HG03064 (cell line): ENCODE data around the gene POTEB3.
"Not testable (repeated sequence)": the region's sequence is repeated elsewhere in the genome, so short reads cannot be mapped to it uniquely, and the experiment has no call there.

Source experiments
- ATAC-seq: cut with Tn5 transposase; IDR thresholded peaks from one replicate; pipeline ENCODE4 v1.9.1; 2021; ENCODE audit warnings: low read depth; ENCODE audit not compliant: unreplicated experiment

POTEB3 gene

DNA sequence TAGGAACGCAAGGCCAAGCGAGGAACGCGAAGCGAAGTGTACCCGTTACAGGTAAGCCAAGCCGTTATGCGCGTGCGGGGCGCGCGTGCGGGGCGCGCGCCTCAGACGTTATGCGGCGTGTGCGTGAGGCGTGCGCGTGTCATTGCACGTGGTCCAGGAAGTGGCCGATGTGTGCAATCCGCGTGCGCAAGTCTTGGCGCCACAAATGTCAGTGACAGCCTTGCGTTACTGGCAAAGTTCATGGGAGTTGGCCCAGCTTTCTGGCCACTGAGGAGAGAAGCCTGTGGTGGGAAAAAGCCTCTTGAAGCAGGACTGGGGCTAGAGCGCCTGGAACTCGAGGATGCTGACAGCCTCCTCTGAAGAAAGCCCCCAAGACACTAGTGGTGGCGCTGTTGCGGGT is at the start of gene POTEB3:
Gene POTEB3 (minus strand): TSS at position 101 of the 400 bp plus-strand sequence. CDS start 488 bp downstream, outside the sequence.
- ATAC-seq, result not testable (repeated sequence)

DNA sequence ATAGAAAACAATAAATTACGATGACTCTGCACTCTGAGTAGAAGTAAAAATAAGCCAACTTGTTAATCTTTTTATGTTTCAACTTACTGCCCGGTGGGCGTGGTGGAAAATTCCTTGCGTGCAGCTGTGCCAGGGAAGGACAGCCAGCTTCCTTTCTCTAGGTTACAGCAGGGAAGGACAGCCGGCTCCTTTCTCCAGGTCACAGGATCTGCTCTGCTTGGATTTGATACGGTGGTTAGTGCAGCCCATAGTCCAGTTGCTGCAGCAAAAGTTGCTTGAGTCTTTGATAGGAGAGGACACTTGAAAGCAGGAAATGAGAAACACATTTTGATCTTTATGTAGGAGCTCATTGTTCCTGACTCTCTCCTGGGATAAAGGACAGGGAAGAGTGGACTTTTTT is 13.4 kb upstream of the POTEB3 start:
- not testable (repeated sequence) for ATAC-seq

GRCh38 chr15:21451920-21452563 is 11.7 kb upstream of the POTEB3 start:
- not testable (repeated sequence) for ATAC-seq

- not testable (repeated sequence) for ATAC-seq
Observed at GRCh38 chr15:21451487-21451886, 11.2 kb upstream of the POTEB3 start.

DNA sequence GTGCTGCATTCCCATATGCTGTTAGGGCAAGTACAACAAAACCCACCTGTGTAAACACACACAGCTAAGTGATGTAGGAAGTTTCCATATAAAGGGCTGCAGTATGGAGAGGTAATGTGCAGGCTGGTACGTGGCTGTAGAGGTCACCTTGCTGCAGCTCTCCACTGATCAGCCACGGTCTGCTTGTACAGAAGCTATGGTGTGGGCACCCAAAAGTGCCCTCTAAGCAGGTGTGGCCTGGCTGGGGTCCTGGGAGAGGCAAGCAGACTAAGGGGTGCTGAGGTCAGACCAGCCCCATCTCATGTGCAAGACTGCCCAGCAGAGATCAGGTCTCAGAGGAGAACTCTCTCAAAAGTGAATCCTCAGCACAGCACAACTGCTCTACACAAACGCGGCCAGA is 32.9 kb downstream of the POTEB3 start:
- ATAC-seq, result not testable (repeated sequence)

GRCh38 chr15:21401531-21401930 is 38.8 kb downstream of the POTEB3 start:
- not testable (repeated sequence) for ATAC-seq

- not testable (repeated sequence) for ATAC-seq
Observed at GRCh38 chr15:21399111-21399510, 41.2 kb downstream of the POTEB3 start.

- not testable (repeated sequence) for ATAC-seq
Observed at GRCh38 chr15:21398511-21398910, 41.8 kb downstream of the POTEB3 start.

DNA sequence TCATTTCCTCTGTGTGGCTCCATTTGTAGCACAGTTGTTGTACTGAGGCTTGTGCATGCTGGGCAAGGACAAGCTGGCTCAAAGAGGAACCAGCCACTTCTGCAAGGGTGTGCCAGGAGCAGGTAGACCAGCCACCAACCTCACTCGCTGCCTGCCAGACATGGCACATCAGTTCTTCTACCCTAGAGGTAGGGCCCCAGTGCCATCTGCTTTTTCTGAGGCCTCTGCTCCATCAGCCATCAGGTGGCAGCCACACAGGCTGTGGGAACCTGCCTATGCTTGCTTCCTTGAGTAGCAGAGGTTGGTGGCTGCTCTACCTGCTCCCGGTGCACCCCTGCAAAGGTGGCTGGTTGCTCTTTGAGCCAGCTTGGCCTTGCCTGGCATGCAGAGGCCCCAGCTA is 42.6 kb downstream of the POTEB3 start:
- not testable (repeated sequence) for ATAC-seq

- not testable (repeated sequence) for ATAC-seq
Observed at GRCh38 chr15:21397186-21397585, 43.1 kb downstream of the POTEB3 start.

DNA sequence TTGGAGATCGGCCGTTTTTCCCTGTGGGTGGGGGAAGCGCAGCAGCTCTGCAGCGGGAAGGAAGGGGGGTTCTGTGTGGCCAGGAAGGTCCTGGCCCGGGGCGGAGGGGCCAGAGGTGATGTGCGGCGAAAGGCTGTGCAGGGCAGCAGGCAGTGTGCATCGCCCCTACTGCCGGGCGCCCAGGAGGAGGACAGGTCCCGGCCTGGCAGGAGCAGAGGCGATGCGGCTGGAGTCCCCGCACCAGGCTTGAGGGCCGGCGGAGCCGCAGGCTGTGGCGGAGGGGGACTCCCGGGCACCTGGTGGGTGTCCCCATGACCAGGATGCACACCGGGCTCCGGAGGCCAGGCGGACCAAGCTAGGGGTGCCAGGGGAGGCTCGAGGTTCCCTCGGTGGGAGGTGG is 54.3 kb downstream of the POTEB3 start:
- ATAC-seq, result not testable (repeated sequence)

GRCh38 chr15:21383866-21384485 is 56.3 kb downstream of the POTEB3 start:
- ATAC-seq, result not testable (repeated sequence)

DNA sequence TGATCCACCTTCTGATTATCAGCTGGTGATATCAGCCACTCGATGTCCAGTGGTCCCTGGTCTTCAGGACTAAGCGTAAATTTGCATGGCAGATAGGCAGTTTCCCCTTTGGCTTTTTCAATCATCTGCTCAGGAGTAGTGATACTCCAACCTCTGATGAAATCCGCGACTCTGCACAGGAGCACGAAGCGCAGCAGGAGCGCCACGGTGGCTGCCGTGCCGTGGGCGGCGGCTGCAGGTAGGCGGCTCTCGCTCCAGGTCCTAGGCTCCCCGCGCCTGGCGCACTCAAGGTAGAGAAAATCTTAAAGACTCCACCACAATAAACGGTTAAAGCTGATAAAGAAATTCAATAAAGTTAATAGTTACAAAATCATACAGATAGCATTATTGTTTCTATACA is 66.6 kb downstream of the POTEB3 start:
- ATAC-seq, result not testable (repeated sequence)

DNA sequence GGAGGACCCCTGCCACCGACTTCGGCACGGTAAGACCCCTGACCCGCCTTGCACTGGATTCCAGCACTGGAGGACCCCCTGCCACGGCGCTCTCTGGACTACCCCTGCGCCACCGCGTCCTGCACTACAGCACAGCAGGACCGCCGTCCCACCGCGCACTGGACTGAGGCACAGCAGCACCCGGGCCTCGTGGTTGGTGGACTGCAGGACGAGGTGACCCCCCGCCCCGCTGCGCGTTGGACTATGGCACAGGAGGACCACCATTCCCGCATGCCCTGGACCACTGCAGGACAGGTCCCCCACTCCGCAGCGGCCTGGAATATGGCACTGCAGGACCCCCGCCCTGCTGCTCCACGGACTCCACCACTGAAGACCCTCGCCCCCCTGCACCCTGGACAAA is 71.1 kb downstream of the POTEB3 start:
- ATAC-seq, result not testable (repeated sequence)

DNA sequence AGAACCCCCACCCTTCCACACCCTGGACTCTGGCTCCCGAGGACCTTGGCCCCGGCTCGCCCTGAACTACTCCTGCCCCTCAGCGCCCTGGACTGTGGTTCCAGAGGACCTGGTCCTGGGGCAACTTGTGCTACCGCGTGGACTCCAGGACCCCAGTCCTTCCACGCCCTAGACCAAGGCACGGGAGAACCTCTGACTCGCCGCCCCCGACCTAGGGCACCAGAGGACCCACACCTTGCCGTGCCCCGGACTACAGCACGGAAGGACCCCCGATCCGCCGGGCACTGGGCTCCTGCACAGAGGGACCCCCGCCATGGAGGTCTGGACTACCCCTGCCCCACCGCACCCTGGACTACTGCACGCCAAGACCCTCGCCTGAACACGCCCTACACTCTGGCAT is 71.7 kb downstream of the POTEB3 start:
- not testable (repeated sequence) for ATAC-seq
